Testis (tissue), 2 donors: Measurements from ENCODE around the gene CD300LG.

ENCODE experiments used
- CTCF ChIP-seq, 3 experiments: fragments of 450-650 bp in 2 of 3; fragments of 200-600 bp in 1 of 3; sonication (generic) in 1 of 3; IDR thresholded peaks; one replicate each; pipeline ENCODE4 v1.5.1; 2016 to 2019; ENCODE audit warnings: antibody characterized with exemption in 3 of 3, mild to moderate bottlenecking in 2 of 3, moderate library complexity in 1 of 3
- POLR2A ChIP-seq: fragments of 450-650 bp; IDR thresholded peaks from one replicate; pipeline ENCODE4 v1.6.1; 2017; ENCODE audit warnings: antibody characterized with exemption, mild to moderate bottlenecking, moderate library complexity

- no peak for TF ChIP-seq CTCF (IDR thresholded peaks at IDR 0.05)
- TF ChIP-seq POLR2A, result no peak
These were observed 8.1 kb downstream of the CD300LG start for GRCh38 chr17:43855061-43855460.
